Activated CD4-positive, alpha-beta T cell treated with anti-CD3 and anti-CD28 coated beads, Interleukin-2, amount 50 U/mL, for 48 hours (primary cell): Measurements from ENCODE around the gene SYPL1.

ENCODE experiments used
- DNase-seq, 2 experiments: peaks; one replicate each; pipeline ENCODE4 v3.0.0-alpha.2; 2020

The SYPL1 gene

GRCh38 chr7:106048706-106049020 is 63.4 kb downstream of the SYPL1 start:
- DNase-seq = no peak

DNA sequence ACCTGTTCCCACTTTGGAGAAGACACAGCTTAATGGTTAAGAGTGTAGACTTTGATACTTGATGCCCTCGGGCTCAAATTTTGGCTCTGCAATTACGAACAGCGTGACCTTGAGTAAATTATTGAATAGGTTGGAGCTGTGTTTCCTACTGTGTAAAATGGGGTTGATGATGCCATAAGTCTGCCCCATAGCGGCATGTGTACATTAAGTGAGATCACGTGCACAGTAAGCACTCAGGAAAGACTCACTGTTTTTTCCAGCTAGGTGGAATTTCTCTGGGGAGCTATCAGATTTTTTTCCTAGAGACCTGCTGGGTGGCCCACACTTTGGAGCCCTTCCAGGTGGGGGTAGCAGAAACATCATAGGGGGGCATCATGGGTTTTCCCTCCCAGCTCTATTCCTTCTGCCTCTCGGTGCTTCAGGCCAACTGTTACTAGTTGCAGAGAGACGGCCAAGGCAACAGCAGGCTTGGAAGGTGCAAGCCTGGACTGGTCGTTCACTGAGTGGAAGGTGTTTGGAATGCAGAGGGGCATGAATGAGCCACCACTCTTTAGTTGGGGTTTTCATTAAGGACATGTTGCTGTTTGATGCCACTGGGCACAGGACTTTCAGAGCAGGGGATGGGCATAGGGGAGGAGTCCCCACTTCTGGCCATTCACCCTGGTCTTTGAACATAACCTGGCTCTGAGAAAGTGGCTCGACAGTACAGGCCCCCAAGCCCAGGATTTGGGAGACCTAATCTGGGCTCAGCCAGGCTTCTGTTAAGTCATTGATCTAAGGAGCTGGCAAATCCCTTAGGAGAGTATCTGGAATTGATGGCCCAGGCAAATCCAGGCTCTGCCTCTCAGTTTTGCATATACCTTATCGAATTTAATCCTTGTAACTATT is 64.0 kb downstream of the SYPL1 start:
- no peak for DNase-seq

- DNase-seq = no peak
These were observed 64.9 kb downstream of the SYPL1 start for GRCh38 chr7:106047184-106047583.

- no peak for DNase-seq
These were observed 66.5 kb downstream of the SYPL1 start for GRCh38 chr7:106045586-106045985.

DNA sequence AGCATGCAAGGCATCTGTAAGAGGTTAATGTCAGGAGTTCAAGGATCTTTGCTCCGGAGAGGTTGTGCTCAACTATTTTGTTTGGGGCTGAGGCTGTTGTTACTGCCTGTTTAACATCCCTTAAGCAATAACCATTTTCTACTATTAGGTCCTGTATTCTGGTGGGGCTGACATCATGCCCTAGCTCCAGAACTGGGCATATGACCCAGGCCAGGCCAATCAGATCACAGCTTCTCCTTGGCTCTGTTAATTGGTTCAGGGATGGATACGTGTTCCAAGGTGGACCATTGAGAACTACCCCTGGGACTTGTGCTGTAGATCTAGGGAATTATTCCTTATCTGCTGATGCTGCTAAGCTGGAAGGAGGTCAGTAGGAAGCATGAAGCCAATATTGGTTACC is 67.0 kb downstream of the SYPL1 start:
- DNase-seq = no peak

DNA sequence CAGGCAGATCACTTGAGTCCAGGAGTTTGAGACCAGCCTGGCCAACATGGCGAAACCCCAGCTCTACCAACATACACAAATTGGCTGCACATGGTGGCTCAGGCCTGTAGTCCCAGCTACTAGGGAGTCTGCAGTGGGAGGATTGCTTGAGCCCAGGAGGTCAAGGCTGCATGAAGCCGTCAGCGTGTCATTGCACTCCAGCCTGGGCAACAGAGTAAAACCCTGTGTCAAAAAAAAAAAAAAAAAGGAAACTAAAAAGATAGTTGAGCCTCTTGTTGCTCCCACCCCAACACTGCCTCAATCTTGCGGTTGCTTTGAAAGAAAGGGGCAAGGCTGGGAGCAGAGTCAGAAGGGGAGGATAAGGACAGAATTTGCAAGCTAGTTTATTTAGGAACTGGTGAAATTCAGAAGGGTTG is 69.9 kb downstream of the SYPL1 start:
- DNase-seq = no peak

DNA sequence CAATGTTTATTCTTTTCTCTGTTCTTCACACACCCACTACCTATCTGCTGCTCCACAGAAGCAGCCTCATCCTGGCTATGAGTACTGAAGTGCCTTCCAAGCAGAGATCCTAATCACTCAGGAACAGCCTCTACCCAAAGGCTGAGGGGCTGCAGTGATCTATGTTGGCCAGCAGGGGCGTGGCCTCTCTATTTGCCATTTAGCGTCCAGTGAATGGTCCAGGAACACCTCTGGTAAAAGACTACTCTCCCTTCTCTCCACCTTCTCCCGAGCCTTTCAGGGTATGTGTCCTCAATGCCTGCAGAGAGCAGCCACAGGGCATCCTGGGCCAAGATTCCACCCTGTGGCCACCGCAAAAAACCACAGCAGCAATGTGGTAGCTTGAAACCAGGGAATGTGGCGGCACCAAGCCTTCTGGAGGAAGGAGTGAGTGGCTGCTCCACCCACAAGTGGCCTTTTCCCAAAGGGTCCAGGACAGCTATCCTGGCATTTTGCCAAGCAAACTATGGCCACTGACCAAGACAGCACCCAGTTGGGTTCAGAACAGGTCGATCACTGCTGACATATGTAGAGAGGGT is 70.9 kb downstream of the SYPL1 start:
- peak; percentile 29 to 48 for DNase-seq
